ENCODE data around the gene IL36B. TPM values are rescaled to one million over a fixed set of nuclear protein-coding genes. Genes with fewer than 3 reads are reported as not detected.
A peak's percentile ranks its signal among the peaks of the same experiment; 100 is the strongest.
"Not testable (repeated sequence)": the region's sequence is repeated elsewhere in the genome, so short reads cannot be mapped to it uniquely, and the experiment has no call there.

The IL36B gene
- total RNA-seq, result not detected

DNA sequence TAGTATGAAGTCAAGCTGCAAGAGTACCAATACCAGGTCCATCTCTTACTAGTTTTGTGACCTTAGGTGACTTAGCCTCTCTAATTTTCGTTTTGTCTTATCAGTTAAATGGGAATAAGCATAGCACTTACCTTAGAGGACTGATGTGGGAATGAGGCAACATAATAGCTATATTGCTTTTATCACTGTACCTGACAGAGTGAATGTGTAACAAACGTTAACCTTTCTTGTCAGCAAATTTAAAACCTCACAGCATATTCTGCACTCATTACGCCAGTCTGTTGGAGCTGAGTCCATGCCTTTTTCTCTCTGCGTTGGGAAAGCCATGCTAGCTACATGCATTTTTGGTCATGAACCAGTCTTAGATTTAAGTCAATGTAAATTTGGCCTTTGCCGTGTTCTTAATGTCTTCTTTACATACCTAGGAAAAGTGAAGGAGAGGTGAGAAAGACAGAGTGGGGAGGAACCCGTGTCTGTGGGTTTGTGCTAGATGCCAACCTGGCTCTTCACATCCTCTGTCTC lies at the start of gene IL36B:
Gene IL36B, minus strand, starts transcription at position 472 of the 522 bp plus-strand sequence.
- DNase-seq, result no peak

DNA sequence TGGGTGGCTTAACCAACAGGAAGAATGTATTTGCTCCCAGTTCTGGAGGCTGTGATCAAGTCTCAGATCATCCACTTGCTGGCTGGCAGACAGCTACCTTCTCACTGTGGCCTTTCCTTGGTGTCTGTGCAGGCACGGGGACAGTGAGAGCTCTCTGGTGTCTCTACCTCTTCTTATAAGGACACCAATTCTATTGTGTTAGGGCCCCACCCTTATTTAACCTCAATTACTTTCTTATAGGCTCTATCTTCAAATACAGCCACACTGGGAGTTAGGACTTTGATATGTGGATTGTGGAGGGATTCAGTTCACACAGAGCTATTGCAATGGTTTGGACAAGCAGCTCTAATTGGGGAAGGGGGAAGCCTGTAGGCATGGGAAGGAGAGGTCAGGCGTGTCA lies 49.5 kb upstream of the IL36B start:
- no peak for DNase-seq

DNA sequence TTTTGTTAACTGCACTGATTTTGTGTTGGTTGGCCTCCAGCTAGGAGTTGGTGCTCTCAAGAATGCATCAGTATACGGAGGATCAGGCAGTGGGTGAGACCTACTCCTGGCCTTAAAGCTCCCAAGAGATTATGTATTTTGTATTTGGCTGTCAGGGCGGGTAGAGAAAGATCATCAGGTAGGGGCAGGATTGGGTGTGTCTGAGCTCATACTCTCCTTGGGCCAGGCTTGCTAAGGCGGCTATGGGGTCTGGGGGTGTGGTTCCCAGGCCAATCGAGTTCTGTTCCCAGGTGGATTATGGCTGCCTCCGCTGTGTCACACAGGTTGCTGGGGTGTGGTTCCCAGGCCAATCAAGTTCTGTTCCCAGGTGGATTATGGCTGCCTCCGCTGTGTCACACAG lies 45.9 kb upstream of the IL36B start:
- DNase-seq, result no peak

DNA sequence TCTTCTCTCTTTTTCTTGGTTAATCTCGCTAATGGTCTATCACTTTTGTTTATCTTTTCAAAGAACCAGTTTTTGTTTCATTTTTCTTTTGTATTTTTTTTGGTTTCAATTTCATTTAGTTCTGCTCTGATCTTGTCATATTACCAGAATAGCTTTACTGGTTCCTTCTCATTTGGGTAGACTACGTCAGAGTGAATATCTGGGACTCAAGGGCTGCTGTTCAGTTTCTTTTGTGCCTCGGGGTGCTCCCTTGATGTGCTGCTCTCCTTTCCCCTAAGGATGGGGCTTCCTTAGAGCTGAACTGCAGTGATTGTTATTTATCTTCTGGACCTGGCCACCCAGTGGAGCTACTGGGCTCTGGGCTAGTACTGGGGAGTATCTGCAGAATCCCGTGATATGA lies 45.4 kb upstream of the IL36B start:
- no peak for DNase-seq

DNA sequence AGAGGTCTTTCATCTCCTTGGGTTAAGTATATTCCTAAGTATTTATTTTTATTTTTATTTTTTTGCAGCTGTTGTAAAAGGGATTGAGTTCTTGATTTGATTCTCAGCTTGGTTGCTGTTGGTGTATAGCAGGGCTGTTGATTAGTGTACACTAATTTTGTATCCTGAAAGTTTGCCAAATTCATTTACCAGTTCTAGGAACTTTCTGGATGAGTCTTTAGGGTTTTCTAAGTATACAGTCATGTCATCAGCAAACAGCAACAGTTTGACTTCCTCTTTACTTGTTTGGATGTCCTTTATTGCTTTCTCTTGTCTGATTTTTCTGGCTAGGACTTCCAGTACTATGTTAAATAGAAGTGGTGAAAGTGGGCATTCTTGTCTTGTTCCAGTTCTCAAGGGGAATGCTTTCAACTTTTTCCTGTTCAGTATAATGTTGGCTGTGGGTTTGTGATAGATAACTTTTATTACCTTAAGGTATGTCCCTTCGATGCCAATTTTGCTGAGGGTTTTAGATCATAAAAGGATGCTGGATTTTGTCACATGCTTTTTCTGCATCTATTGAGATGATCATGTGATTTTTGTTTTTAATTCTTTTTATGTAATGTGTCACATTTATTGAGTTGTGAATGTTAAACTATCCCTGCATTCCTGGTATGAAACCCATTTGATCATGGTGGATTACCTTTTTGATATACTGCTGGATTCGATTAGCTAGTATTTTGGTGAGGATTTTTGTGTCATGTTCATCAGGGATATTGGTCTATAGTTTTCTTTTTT lies 44.4 kb upstream of the IL36B start:
- DNase-seq, result not testable (repeated sequence)

DNA sequence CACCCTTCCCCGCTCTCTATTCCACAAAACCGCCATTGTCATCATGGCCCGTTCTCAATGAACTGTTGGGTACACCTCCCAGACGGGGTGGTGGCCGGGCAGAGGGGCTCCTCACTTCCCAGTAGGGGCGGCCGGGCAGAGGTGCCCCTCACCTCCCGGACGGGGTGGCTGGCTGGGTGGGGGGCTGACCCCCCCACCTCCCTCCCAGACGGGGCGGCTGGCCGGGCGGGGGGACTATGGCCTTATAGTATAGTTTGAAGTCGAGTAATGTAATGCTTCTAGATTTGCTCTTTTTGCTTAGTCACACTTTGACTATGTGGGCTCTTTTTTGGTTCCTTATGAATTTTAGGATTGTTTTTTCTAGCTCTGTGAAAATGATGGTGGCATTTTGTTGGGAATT lies 43.6 kb upstream of the IL36B start:
- not testable (repeated sequence) for DNase-seq

DNA sequence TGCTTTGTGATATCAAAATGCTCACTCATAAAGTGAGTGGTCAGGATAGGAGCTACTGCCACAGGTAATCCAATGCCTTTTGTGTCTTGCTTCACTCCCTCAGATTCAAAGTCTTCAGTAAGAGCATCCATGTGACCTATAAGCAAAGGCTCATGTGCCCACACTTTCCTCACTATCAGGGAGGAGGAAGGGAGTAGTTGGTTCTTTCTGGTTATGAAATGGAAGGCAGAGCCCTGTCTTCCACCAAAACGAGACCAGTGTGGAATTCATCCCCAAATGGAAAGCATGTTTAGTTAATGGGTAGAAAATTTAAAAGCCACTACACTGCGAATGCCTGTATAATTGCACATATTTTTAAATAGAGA lies 40.9 kb upstream of the IL36B start:
- DNase-seq, result no peak

DNA sequence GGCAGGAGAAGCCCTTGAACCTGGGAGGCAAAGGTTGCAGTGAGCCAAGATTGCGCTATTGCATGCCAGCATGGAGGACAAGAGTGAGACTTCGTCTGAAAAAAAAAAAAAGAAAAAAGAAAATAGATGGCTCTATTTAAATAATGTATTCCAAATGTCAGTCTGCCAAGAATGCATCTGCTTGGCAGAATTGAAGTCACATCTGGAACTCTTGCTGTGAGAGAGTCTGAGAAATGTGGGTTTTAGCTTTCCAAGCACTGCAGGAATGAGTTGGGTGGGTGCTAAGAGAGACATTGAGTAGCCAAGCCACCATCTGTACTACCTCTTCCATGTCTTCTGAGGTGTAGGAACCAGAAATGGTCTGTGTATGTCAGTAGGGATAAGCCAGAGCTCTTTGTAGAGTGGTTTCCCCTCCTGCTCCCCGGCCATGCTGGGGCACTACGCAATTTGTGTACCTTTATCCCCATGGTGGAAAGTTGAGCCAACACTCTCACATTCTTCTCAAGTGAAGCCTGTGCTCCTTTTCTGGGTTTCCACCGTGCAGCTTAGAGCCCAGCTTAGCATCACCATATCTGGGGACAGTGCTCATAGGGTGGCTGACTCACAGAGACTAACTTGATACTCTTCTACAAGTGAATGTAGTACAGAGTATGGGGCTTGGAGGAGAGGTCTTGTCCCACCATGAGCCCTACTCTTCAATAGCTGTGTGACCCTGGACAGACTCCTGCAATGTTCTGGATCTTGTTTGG lies 40.4 kb upstream of the IL36B start:
- no peak for DNase-seq

DNA sequence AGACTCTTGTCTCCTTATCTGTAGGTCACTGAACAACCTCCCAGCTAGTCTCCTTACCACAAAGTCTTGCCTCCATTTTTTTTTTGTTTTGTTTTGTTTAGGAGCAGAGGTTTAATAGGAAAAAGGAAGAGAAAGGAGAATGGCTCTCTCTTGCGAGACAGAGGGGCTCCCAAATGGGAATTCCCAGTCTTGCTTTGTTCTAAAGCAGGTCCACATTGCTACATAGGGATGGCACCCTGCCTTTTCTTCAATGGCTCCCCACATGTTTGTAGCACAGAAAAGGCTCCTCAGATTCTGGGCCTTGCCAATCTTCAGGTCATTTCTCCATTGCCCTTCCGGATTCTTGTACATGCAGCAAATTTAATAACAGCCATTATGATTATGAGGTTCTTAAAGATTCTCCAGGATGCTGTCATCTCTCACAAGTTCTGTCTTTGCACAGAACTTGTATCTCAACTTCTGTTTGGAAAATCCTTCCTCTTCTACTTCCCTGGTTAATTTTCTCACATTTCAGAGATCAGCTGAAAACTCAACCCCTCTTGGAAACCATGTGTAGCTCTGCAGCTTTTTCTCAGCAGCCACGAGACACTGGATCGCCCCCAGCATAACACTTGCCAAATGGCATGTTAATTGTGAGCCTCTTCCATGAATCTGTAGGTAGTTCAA lies 38.7 kb upstream of the IL36B start:
- DNase-seq, result no peak

DNA sequence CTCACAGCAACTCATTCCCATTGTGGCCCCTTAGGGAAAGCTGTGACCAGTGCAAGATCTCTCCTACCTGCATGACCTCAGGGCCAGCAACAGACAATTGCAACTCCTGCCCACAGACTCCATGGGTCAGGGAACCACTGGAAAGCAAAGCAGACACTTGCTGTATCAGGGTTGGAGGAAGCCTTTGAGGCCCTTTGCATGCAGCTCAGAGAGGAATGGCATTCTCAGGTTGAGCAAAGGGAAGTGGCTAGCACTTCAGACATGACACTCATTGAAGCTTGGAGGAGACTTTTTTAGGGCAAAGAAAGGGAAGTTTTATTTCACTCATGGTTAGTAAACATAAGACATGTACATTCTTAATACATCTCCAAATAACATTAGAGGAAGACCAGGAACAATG lies 37.2 kb upstream of the IL36B start:
- no peak for DNase-seq

DNA sequence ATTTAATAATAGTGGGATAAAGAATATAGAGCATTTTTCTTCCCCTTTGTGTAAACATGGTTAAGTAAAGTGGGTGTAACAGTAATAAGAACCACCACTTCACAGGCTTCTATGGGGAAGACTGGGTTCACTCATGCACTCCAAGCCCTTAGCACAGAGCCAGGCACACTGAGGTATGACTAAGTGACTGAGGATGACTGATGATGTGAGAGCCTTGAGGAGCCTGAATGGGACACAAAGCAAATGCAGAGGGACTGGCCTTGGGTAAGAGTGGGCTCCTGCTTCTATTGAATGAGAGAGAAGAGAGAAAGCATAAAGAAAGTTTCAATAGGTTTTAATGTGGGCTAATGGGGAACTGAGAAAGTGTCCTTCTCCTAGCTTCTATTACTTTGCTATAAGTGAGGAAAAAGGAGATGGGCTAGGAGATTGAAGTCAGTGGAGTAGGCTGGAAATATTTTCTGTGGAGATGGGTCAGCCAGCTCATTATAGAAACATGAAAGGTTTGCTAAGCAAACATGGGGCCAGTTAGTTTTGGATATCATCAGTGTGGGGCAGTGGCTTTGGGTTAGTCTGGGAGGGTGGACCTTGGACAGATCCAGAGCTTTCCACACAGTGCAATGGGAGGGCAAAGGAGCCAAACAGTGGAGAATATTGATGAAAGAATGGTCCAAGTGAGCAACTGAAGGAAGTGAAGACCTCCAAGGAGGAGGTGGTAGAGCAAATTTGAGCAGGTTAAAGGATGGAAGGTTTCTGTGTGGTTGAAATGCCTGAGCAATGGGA lies 35.7 kb upstream of the IL36B start:
- no peak for DNase-seq

DNA sequence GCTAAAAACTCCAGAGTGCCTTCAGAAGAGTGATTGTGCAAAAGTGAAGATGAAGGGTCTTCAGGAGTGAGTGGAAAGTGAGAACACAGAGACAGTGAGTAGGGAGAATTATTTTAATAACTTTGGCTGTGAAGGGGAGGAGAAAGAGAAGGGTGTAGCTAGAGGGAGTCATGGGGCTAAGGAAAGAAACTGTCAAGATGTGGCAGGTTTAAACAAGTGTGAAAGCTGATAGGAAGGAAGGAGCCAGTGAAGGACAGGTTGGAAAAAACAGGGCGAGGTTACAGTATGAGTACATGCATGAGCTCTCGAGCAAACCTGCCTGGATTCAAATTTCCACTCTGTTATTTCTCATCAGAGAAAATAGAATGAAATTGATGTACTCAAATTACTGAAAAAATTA lies 32.9 kb upstream of the IL36B start:
- no peak for DNase-seq

DNA sequence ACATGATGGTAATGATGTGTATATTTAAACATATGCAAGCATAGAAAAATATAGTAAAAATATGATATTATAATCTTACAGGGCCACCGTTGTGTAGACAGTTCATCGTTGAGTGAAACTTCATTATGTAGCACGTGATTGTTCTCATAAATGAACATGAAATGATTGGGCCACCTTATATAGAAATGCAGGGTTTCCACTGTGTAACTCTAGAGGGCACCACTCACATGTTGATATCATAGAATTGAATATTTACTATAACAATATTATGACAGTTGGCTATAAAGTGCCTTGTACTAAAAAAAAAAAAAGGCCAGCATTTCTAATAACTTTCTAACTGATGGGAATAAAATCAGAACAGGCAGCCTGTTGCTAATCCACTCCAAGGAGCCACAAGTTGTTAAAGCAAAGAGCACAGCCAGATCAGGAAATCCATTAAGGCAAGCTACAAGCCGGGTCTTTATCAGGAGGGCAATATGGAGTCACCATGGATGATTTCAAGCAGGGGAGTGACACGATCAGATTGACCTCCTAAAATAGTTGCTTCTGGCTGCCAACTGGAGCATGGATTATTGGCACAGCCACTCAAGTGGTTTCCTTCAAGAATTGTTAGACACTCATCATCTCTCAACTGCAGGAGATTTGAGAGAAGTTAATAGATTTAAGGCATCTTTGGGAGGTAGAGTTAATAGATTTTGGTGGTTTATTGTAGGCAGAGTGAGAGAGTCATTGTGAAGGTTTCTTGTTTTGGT lies 31.8 kb upstream of the IL36B start:
- DNase-seq, result no peak

DNA sequence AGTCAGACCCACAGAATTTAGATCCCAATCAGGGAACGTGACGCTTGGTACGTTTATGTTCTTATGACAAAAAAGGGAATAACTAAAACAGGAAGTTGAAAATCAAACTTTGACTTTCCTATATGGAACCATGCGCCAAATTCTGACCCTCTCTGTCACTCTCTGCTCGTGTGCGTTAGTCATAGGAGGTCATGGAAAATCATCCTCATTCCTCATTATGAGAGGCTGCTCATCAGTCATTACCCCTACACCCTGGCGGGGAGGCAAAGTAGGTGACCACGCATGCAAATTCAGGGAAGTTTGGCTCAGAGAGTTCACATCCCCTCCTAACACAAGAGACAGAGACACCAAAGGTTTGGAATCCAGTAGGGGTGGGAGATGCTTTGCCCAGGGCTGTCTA lies 30.6 kb upstream of the IL36B start:
- DNase-seq, result no peak

DNA sequence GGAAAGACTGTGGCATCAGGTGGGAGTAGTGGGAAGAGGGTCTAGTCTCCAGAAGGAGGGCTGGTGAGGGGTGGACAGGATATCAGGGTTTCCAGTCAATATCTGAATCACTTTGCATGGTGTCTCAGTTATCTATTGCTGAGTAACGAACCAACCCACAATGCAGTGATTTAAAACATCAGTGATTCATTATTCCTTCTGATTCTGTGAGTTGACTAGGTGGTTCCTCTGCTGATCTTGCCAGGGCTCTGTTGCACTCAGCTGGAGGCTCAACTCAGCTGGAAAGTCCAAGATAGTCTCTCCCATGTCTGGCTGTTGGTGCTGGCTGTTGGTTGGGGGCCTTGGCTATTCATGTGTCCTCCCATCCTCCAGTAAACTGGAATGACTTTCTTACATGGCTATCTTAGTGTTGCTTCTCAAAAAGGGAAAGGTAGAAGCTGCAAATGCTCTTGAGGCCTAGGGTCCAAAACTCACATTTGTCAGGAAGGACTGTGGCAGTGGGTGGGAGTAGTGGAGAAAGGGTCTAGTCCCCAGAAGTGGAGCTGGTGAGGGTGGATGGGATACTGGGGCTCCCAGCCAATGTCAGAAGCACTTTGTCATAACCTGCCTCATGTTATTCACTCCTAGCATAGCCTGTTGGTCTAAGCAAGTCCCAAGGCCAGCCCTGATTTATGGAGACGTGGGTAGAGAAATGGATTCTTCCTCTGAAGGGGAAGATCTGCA lies 29.0 kb upstream of the IL36B start:
- DNase-seq, result no peak

DNA sequence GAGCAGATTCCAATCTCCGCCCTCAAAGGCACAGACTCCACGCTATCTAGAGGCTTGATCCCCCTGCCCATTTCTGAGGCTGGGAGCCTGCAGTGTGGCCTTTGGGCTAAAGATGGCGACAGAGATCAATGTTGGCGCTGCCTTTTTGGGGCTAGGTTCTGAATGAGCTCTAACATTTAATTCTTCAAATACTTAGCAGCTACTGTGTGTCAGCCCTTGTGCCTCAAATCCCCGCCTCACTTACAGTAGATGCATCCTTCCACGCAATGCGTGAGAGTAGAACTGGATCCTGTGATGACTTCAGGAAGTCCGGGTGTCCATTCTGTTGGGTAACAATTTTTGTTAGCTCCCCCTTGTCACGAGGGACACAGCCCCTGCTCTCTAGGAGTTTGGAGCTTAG lies 27.5 kb upstream of the IL36B start:
- DNase-seq, result no peak

DNA sequence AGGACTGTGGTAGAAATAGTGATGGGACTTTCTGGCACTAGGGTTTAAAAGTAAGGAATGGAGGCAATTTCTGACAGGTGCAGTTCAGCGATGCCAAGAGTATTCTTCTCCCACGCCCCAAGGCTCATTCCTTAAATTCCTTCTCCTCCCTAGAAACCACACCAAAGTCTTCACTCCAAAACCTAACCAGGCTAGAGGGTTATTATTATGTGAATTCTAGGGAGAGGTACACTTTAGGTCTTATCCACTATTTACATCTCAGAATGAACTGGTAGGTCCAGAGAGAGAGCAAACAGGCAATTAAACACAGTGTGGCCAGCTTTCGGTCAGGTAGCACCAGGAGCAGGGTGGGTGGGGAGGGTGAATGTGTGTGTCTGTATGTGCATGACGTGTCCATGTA lies 26.5 kb upstream of the IL36B start:
- no peak for DNase-seq

DNA sequence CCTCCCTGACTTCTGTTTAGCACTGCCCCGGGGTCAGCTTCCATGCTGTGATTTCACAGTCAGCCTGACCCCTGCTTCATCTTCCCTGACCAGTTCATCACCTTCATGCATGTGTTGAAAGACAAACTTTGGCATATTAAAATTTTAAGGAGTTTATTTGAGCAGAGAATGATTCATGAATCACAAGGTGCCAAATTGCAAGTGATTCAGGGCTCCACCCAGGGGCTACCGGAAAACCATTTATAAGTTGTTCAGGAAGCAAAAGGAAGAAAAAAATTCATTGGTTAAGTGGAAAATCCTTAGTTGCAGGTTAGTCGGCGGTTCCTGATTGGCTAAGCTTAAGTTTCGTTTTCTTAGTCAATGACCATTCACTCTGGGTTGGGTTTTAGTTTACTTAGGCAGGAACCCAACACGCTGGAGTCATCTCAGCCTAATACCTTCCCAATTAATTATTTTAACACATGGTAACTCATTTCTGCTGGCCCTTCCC lies 25.7 kb upstream of the IL36B start:
- no peak for DNase-seq

DNA sequence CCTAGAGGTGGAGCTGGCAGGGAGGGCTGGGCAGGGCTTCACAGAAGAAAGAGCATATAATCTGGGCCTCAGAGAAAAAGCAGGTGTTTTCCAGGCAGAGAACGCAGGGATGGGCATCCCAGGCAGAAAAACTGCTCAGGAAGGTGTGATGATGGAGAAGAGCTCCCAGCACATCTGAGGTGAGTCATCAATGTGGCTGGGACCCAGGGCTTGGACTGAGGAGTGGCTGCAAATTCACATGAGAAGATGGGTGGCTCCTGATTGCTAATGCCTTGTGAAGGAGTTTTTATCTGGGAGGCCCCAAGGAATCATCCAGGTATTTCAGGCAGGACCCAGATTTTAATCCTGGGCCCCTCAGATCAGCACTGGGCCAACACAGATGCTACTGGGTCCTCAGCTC lies 25.3 kb upstream of the IL36B start:
- peak; percentile 17 for DNase-seq

DNA sequence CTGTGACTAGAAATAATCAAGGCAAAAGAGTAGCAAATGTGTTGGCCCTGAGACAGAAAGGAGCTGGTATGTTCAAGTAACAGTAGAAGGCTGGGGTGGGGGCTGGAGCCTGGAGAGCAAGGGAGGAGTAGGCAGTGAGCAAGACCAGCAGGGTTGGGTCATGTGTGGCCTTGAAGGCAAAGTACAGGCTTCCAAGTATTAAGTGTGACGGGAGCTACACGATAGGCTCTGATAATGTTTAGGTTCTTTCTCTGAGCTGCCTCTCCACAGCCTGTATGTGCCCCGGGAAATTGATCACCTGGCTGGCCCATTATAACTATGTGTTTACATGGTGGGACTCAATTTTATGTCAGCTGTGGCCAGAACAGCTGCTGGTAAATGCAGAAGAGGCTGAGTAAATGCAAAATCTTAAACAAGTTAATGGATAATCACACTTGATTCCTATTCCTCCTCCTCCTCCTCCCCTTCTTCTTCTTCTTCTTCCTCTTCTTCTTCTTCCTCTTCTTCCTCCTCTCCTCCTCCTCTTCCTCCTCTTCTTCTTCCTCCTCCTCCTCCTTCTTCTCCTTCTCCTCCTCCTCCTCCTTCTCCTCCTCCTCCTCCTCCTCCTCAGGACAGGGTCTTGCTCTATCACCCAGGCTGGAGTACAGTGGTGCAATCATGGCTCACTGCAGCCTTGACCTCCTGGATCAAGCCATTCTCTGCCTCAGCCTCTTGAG lies 24.4 kb upstream of the IL36B start:
- DNase-seq, result no peak
